CD14-positive monocyte (primary cell): ENCODE data around the gene LDAF1. TPM values are rescaled to one million over a fixed set of nuclear protein-coding genes. Genes with fewer than 3 reads are reported as not detected.
A peak's percentile ranks its signal among the peaks of the same experiment; 100 is the strongest.

Experiments
- DNase-seq, 3 donors: peaks; one replicate each; pipeline ENCODE4 v3.0.0-alpha.2; 2011 to 2022
- H2AFZ ChIP-seq: 2 replicates; pipeline ENCODE4 v1.6.0; 2012; ENCODE audit warnings: mild to moderate bottlenecking, low read depth, low read length, inconsistent platforms; ENCODE audit not compliant: insufficient read depth, poor library complexity, severe bottlenecking
- H3K27ac ChIP-seq, 2 donors: 1 replicate in 1 of 2; 2 replicates in 1 of 2; pipeline ENCODE4 v1.5.1; 2012 to 2013; ENCODE audit warnings: low read length in 2 of 2, control low read depth in 1 of 2, inconsistent platforms in 1 of 2, low read depth in 1 of 2, mild to moderate bottlenecking in 1 of 2
- H3K27me3 ChIP-seq, 2 donors: one replicate each; pipeline versions ENCODE4 v1.6.0 to v1.6.1; 2011 to 2013; ENCODE audit warnings: low read length in 2 of 2; ENCODE audit not compliant: control insufficient read depth in 2 of 2, insufficient read depth in 2 of 2
- H3K36me3 ChIP-seq, 2 donors: replicated peaks in 1 of 2; 1 replicate in 1 of 2; 2 replicates in 1 of 2; pipeline versions ENCODE4 v1.5.1 to v1.6.1; 2012 to 2013; ENCODE audit warnings: low read length in 2 of 2, control low read depth in 1 of 2, inconsistent platforms in 1 of 2, mild to moderate bottlenecking in 1 of 2; ENCODE audit not compliant: insufficient read depth in 2 of 2, control insufficient read depth in 1 of 2
- H3K4me1 ChIP-seq, 2 donors: 1 replicate in 1 of 2; 2 replicates in 1 of 2; pipeline versions ENCODE4 v1.5.1 to v1.6.1; 2012 to 2013; ENCODE audit warnings: low read length in 2 of 2, control low read depth in 1 of 2, inconsistent platforms in 1 of 2, mild to moderate bottlenecking in 1 of 2, moderate library complexity in 1 of 2; ENCODE audit not compliant: insufficient read depth in 2 of 2, control insufficient read depth in 1 of 2
- H3K4me2 ChIP-seq: replicated peaks from 2 replicates; pipeline ENCODE3; 2012; ENCODE audit warnings: low read length, moderate library complexity, mild to moderate bottlenecking; ENCODE audit not compliant: poor library complexity, severe bottlenecking; ENCODE audit errors: extremely low read depth
- H3K4me3 ChIP-seq, 3 experiments: fragments of 200-600 bp in 1 of 3; sonication (generic) in 1 of 3; replicated peaks in 1 of 3; 1 replicate in 2 of 3; 2 replicates in 1 of 3; pipeline ENCODE4 v1.5.1; 2011 to 2013; ENCODE audit warnings: low read length in 3 of 3, mild to moderate bottlenecking in 3 of 3, control low read depth in 2 of 3, low read depth in 2 of 3, inconsistent platforms in 1 of 3, moderate library complexity in 1 of 3
- H3K79me2 ChIP-seq: 2 replicates; pipeline ENCODE4 v1.6.0; 2012; ENCODE audit warnings: mild to moderate bottlenecking, control low read depth, inconsistent platforms, low read length, moderate library complexity; ENCODE audit not compliant: insufficient read depth
- H3K9ac ChIP-seq: 2 replicates; pipeline ENCODE4 v1.6.0; 2017; ENCODE audit warnings: low read length, mild to moderate bottlenecking; ENCODE audit not compliant: insufficient read depth, poor library complexity, severe bottlenecking
- H3K9me3 ChIP-seq, 2 donors: replicated peaks in 1 of 2; 1 replicate in 1 of 2; 2 replicates in 1 of 2; pipeline versions ENCODE4 v1.5.1 to v1.6.1; 2012 to 2013; ENCODE audit warnings: low read length in 2 of 2, control low read depth in 1 of 2; ENCODE audit not compliant: control insufficient read depth in 1 of 2, insufficient read depth in 1 of 2
- H4K20me1 ChIP-seq: 2 replicates; pipeline ENCODE4 v1.6.0; 2012; ENCODE audit warnings: mild to moderate bottlenecking, low read length, control low read depth, moderate library complexity; ENCODE audit not compliant: insufficient read depth
- H3K27ac Mint-ChIP-seq, 7 donors: one replicate each; pipeline ENCODE4 v1.8.0; 2020; ENCODE audit warnings: mild to moderate bottlenecking in 7 of 7, mixed read lengths in 7 of 7, moderate library complexity in 6 of 7, inconsistent platforms in 2 of 7
- H3K27me3 Mint-ChIP-seq, 3 donors: one replicate each; pipeline ENCODE4 v1.8.0; 2021 to 2022; ENCODE audit warnings: low read depth in 3 of 3, mild to moderate bottlenecking in 3 of 3, mixed read lengths in 3 of 3, moderate library complexity in 3 of 3, inconsistent platforms in 1 of 3
- H3K36me3 Mint-ChIP-seq, 2 donors: one replicate each; pipeline ENCODE4 v1.8.0; 2020; ENCODE audit warnings: mixed read lengths in 2 of 2, inconsistent platforms in 1 of 2, mild to moderate bottlenecking in 1 of 2
- H3K4me1 Mint-ChIP-seq: one replicate; pipeline ENCODE4 v1.8.0; 2020; ENCODE audit warnings: mild to moderate bottlenecking, mixed read lengths
- H3K4me3 Mint-ChIP-seq, 2 donors: one replicate each; pipeline ENCODE4 v1.8.0; 2020; ENCODE audit warnings: mild to moderate bottlenecking in 2 of 2, mixed read lengths in 2 of 2, moderate library complexity in 1 of 2
- H3K9me3 Mint-ChIP-seq, 7 donors: one replicate each; pipeline ENCODE4 v1.8.0; 2020 to 2022; ENCODE audit warnings: mixed read lengths in 7 of 7, mild to moderate bottlenecking in 6 of 7, moderate library complexity in 6 of 7, inconsistent platforms in 2 of 7
- CTCF ChIP-seq: fragments of 200-600 bp; IDR thresholded peaks from one replicate; pipeline ENCODE4 v1.8.0; 2022; ENCODE audit warnings: antibody characterized with exemption, mild to moderate bottlenecking
- WGBS: methylation state at CpG from one replicate; pipeline ENCODE4 v1.1.5; 2013; ENCODE audit warnings: missing lambda C conversion rate; ENCODE audit not compliant: insufficient coverage; 5-methylcytosine and 5-hydroxymethylcytosine counted together
- intact Hi-C, 2 donors: fragments of 100-400 bp; cut with micrococcal nuclease; formaldehyde crosslinking; loops; one replicate each; pipeline versions ENCODE4 v1.15.0 to v1.15.1; 2023
- polyA plus RNA-seq, 3 donors: library from polyadenylated mRNA; depleted of rRNA in 1 of 3; unstranded in 2 of 3; stranded (reverse) in 1 of 3; fragments of 300-500 nt in 2 of 3; fragments of >200 nt in 1 of 3; fragmentation: Illumina TruSeq in 2 of 3; gene quantifications; 1 replicate in 2 of 3; 2 replicates in 1 of 3; pipeline ENCODE4 v1.2.3, GENCODE V29; 2012 to 2021

LDAF1 gene
- polyA plus RNA-seq, 3 donors, result 10.1 to 24.3 (median 17.9) TPM

DNA sequence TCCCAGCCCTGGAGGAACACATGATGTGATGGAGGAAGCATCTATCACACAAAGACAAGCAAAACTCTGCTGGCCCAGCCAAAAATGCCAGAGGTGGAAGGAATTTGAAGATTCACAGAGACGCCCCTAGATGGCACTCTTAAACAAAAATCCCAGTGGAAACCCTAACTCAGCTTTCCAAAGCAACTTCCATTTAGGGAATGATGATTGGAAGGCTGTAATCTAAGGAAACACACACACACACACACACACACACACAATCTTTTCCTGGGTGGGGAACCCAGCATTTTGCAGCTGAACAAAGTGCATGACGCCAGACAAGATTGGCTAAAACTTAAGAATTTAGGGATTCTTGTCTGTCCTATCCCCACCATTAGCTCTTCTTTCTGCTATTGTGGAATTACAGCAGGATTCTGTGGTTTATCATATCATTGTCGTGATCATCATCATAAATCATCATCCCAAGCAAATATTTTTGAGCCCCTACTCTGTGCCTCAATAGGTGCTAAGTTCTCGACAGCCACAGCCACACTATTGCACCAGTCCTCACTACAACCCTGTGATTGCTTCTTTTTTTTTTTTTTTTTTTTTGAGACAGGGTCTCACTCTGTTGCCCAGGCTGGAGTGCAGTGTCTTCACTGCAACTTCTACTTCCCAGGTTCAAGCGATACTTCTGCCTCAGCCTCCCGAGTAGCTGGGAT, 1.6 kb upstream of the LDAF1 start:
- Histone ChIP-seq H3K4me3 (no peak overlapping the region), H4K20me1 (peaks cover 3% of the 10 kb centered on the region), H3K4me1 (peaks cover 16 to 23% of the 10 kb centered on the region in 2 donors), H3K27me3 (no peaks in the 10 kb centered on the region), H3K9me3 (no peaks in the 10 kb centered on the region), H3K27ac (no peak overlapping the region), H3K79me2 (peaks cover 3% of the 10 kb centered on the region), H3K9ac (no peak overlapping the region), H2AFZ (no peak overlapping the region), H3K4me2 (no peak overlapping the region), H3K36me3 (peaks cover 0 to 13% of the 10 kb centered on the region in 2 donors)
- peaks cover 11 to 12% of the 10 kb centered on the region in 2 donors for H3K36me3 Mint-ChIP-seq
- peak in 2 of 3 donors; percentile 16 to 26 for DNase-seq
- peaks cover 0 to 2% (median 1%) of the 10 kb centered on the region in 3 donors for H3K27me3 Mint-ChIP-seq
- H3K27ac Mint-ChIP-seq, result no peak overlapping the region
- no peak overlapping the region for H3K4me3 Mint-ChIP-seq
- no CpG with 5 or more reads among the region's 6 CpGs for WGBS
- H3K4me1 Mint-ChIP-seq, result peaks cover 22% of the 10 kb centered on the region
- peak; percentile 45 for TF ChIP-seq CTCF
- H3K9me3 Mint-ChIP-seq, result peaks cover 0 to 5% (median 0%) of the 10 kb centered on the region in 7 donors
- intact Hi-C loops, result no loop called here

DNA sequence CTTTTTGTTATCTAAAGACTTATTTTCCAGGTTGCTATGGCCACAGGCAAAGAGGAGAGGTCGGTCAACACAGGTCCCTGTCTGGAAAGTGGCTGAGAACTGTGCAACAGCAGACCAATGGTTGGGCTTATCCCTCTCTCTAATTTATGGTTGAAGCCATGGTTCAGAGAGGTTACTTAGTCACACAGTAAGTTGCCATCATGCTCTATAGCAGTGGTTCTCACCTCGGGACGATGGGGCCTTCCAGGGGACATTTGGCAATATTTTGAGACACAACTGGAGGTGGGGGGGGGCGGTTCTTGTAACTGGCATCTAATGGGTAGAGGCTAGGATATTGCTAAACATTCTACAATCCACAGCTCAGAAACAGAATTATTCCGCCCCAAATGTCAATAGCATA, 842 bp upstream of the LDAF1 start:
- intact Hi-C loops, result no loop called here
- no peak for DNase-seq
- Histone ChIP-seq H3K9ac (no peak overlapping the region), H3K4me3 (peak overlapping the region in 1 of 3 experiments; percentile 94), H2AFZ (peak overlapping the region; percentile 87), H3K9me3 (no peaks in the 10 kb centered on the region), H3K27me3 (no peaks in the 10 kb centered on the region), H3K79me2 (peaks cover 3% of the 10 kb centered on the region), H3K27ac (no peak overlapping the region), H4K20me1 (peaks cover 3% of the 10 kb centered on the region), H3K4me1 (peaks cover 16 to 23% of the 10 kb centered on the region in 2 donors), H3K36me3 (peaks cover 4 to 19% of the 10 kb centered on the region in 2 donors), H3K4me2 (peak overlapping the region; percentile 100)
- peaks cover 21% of the 10 kb centered on the region for H3K4me1 Mint-ChIP-seq
- H3K4me3 Mint-ChIP-seq, result no peak overlapping the region
- H3K27me3 Mint-ChIP-seq, result peaks cover 0 to 2% (median 1%) of the 10 kb centered on the region in 3 donors
- H3K9me3 Mint-ChIP-seq, result peaks cover 0 to 5% (median 0%) of the 10 kb centered on the region in 7 donors
- WGBS, result 88% methylated on average over 1 of the region's 5 CpGs
- TF ChIP-seq CTCF, result no peak
- H3K36me3 Mint-ChIP-seq, result peaks cover 14 to 16% of the 10 kb centered on the region in 2 donors
- no peak overlapping the region for H3K27ac Mint-ChIP-seq
